Activated naive CD4-positive, alpha-beta T cell treated with anti-CD3 and anti-CD28 coated beads, Interleukin-2, amount 50 U/mL, for 72 hours (primary cell): Measurements from ENCODE around the gene CLDN34. TPM values are rescaled to one million over a fixed set of nuclear protein-coding genes. Genes with fewer than 3 reads are reported as not detected.

ENCODE experiments used
- ATAC-seq, 2 donors: fragments of 150-1000 bp; cut with Tn5 transposase; 2 replicates each; pipeline ENCODE4 v1.10.0; 2021; ENCODE audit warnings: mild to moderate bottlenecking in 2 of 2, moderate library complexity in 2 of 2
- DNase-seq, 2 donors: peaks; one replicate each; pipeline ENCODE4 v3.0.0; 2021 to 2022; ENCODE audit warnings: low spot score in 2 of 2
- H3K27ac Mint-ChIP-seq, 2 donors: one replicate each; pipeline ENCODE4 v1.8.0; 2022; ENCODE audit warnings: mild to moderate bottlenecking in 2 of 2, mixed read lengths in 2 of 2
- H3K36me3 Mint-ChIP-seq, 2 donors: one replicate each; pipeline ENCODE4 v1.8.0; 2022; ENCODE audit warnings: mixed read lengths in 2 of 2
- H3K9me3 Mint-ChIP-seq, 2 donors: one replicate each; pipeline ENCODE4 v1.8.0; 2022; ENCODE audit warnings: mixed read lengths in 2 of 2
- total RNA-seq, 2 donors: library from RNA; stranded (reverse); gene quantifications; one replicate each; pipeline ENCODE4 v1.2.3, GENCODE V29; 2022

Gene CLDN34
- total RNA-seq, 2 donors from 2014 or later = not detected

GRCh38 chrX:9955506-9955905 is 11.7 kb upstream of the CLDN34 start:
- DNase-seq (no peak), ATAC-seq (no peak)
- no peaks in the 10 kb centered on the region for H3K36me3 Mint-ChIP-seq
- H3K27ac Mint-ChIP-seq = no peak overlapping the region
- no peaks in the 10 kb centered on the region for H3K9me3 Mint-ChIP-seq

DNA sequence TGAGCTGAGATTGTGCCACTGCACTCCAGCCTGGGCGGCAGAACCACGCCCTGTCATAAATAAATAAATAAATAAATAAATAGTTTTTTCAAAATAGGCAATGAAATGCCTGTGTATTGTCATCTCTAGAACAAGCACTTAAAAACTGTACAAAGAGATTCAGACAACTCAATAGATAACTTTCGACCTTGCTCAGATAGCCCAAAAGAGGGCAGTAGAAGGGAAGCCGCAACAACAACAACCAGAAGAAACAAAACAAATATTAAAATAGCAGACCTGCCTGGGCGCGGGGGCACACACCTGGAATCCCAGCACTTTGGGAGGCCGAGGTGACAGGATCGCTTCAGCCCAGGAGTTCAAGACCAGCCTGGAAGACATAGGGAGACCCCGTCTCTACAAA is 9.4 kb upstream of the CLDN34 start:
- Mint-ChIP-seq H3K27ac (no peak overlapping the region), H3K36me3 (no peaks in the 10 kb centered on the region), H3K9me3 (no peaks in the 10 kb centered on the region)
- no peak for ATAC-seq
- DNase-seq = no peak

DNA sequence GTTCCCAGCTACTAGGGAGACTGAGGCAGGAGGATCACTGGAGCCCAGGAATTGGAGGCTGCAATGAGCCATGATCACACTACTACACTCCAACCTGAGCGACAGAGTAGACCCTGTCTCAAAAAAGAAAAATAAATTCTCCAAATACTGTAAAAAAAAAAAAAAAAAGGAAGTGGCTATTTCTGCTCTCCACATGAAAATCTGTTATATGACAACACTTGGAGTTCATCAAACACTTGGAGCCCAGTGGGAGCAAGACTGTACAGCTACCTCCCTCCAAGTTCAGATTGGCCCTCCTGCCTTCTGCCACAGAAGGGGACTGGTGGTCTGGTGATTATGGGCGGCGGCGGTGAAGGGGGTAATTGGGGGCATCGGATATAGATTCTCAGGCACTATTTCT is 9.0 kb upstream of the CLDN34 start:
- H3K9me3 Mint-ChIP-seq = no peaks in the 10 kb centered on the region
- H3K27ac Mint-ChIP-seq = no peak overlapping the region
- H3K36me3 Mint-ChIP-seq = no peaks in the 10 kb centered on the region
- DNase-seq (no peak), ATAC-seq (no peak)

DNA sequence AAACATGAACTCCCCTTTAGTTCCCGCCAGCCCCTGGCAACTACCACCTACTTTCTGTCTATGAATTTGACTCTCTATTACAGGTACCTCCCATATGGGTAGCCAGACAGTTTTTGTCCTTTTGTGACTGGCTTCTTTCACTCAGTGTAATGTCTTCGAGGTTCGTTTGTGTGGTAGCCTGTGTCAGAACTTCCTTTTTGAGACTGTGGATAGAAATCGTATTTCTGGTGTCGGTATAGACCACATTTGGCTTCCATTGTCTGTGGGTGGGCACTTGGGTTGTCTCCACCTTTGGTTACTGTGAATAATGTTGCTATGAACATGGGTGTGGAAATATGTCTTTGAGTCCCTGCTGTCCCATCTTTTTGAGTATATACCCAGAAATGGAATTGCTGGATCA is 5.4 kb upstream of the CLDN34 start:
- H3K27ac Mint-ChIP-seq = no peak overlapping the region
- no peaks in the 10 kb centered on the region for H3K36me3 Mint-ChIP-seq
- no peak for DNase-seq
- peaks cover 0 to 4% of the 10 kb centered on the region in 2 donors for H3K9me3 Mint-ChIP-seq
- no peak for ATAC-seq

- no peaks in the 10 kb centered on the region for H3K36me3 Mint-ChIP-seq
- ATAC-seq (no peak), DNase-seq (no peak)
- H3K9me3 Mint-ChIP-seq = no peaks in the 10 kb centered on the region
- H3K27ac Mint-ChIP-seq = no peak overlapping the region
Measured at GRCh38 chrX:9977635-9978034, 10.5 kb downstream of the CLDN34 start.

DNA sequence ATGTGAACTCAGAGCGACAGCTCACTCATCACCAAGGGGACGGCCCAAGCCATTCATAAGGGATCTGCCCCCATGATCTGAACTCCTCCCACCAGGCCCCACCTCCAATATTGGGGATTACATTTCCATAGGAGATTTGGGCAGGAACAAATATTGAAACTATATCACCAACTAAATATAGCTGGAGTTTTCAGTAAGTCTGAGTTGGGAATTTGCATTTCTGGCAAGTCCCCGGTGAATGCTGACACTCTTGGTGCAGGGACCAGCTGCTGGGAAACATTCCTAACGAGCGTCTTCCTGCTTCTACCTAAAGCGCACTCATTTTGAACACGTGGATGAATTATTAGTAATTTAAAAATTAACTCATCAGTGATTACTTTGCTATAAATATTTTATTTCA is 13.2 kb downstream of the CLDN34 start:
- Mint-ChIP-seq H3K9me3 (no peaks in the 10 kb centered on the region), H3K27ac (no peak overlapping the region), H3K36me3 (no peaks in the 10 kb centered on the region)
- no peak for ATAC-seq
- no peak for DNase-seq

DNA sequence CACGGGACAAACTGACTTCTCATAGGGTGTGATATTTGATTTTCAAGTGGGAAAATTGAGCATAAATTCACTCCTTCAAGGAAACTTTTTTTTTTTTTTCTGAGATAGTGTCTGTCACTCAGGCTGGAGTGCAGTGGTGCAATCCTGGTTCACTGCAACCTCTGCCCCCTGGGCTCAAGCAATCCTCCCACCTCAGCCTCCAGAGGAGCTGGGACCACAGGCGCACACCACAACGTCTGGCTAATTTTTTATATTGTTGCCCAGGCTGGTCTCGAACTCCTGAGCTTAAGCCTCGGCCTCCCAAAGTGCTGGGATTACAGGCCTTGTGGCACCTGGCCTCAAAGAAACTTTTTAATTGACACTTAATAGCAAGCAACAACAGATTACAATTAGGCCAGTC is 13.8 kb downstream of the CLDN34 start:
- Mint-ChIP-seq H3K36me3 (no peaks in the 10 kb centered on the region), H3K9me3 (no peaks in the 10 kb centered on the region), H3K27ac (no peak overlapping the region)
- DNase-seq = no peak
- ATAC-seq = no peak

DNA sequence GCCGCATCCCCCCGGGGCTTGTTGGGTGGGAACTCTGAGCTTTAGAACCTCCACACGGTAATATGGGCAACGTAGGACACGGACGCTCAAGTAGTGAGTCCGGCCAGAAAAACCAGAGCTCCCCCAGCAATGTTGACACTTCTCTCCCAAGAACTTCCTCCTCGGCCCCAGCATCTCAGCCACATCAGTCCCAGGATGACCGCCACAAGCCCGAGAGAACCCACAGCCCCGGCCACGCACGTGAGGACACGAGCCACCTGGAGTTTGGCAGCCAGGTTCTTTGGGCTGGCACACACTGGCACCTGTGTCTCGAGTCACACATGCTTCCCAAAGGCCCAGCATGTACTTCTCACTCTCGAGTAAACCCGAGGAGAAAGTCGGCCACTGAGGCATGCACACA is 16.3 kb downstream of the CLDN34 start:
- Mint-ChIP-seq H3K36me3 (no peaks in the 10 kb centered on the region), H3K9me3 (no peaks in the 10 kb centered on the region), H3K27ac (no peak overlapping the region)
- DNase-seq = no peak
- ATAC-seq = no peak

- H3K27ac Mint-ChIP-seq = no peak overlapping the region
- H3K36me3 Mint-ChIP-seq = no peaks in the 10 kb centered on the region
- DNase-seq (no peak), ATAC-seq (no peak)
- H3K9me3 Mint-ChIP-seq = no peaks in the 10 kb centered on the region
Measured at GRCh38 chrX:9983846-9984245, 16.7 kb downstream of the CLDN34 start.

- ATAC-seq = no peak
- no peak overlapping the region for H3K27ac Mint-ChIP-seq
- no peaks in the 10 kb centered on the region for H3K36me3 Mint-ChIP-seq
- DNase-seq = no peak
- no peaks in the 10 kb centered on the region for H3K9me3 Mint-ChIP-seq
Measured at GRCh38 chrX:9988762-9989161, 21.6 kb downstream of the CLDN34 start.

GRCh38 chrX:9992061-9992460 is 24.9 kb downstream of the CLDN34 start:
- no peak overlapping the region for H3K27ac Mint-ChIP-seq
- no peak for ATAC-seq
- H3K36me3 Mint-ChIP-seq = no peaks in the 10 kb centered on the region
- no peak for DNase-seq
- H3K9me3 Mint-ChIP-seq = no peaks in the 10 kb centered on the region

- Mint-ChIP-seq H3K9me3 (no peaks in the 10 kb centered on the region), H3K27ac (no peak overlapping the region), H3K36me3 (no peaks in the 10 kb centered on the region)
- ATAC-seq (no peak), DNase-seq (no peak)
Measured at GRCh38 chrX:9992724-9993123, 25.6 kb downstream of the CLDN34 start.

- no peaks in the 10 kb centered on the region for H3K36me3 Mint-ChIP-seq
- H3K27ac Mint-ChIP-seq = no peak overlapping the region
- ATAC-seq = peak; percentile 59 to 68
- DNase-seq = peak; percentile 56 to 76
- H3K9me3 Mint-ChIP-seq = no peaks in the 10 kb centered on the region
Measured at GRCh38 chrX:9995855-9996339, 28.7 kb downstream of the CLDN34 start.

- H3K9me3 Mint-ChIP-seq = no peaks in the 10 kb centered on the region
- H3K27ac Mint-ChIP-seq = peak overlapping the region in 1 of 2 donors; percentile 36
- H3K36me3 Mint-ChIP-seq = no peaks in the 10 kb centered on the region
- DNase-seq = no peak
- no peak for ATAC-seq
Measured at GRCh38 chrX:9997041-9997440, 29.9 kb downstream of the CLDN34 start.

DNA sequence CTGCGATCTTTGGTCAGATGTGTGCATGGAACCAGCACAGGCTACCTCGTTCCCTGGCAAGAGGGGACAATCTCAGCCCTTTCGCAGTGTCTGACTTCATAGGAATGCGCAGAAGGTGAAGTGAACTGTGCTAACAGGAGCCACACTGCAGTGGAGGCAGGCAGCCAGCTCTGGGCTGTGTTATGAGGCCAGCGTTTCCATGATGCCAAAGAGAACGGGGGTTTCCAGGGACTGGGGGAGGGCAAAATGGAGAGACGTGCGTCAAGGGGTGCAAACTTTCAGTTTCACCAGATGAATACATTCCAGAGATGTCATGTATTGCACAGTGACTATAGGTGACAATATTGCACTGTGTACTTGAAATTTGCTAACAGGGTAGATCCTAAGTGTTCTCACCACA is 30.4 kb downstream of the CLDN34 start:
- no peaks in the 10 kb centered on the region for H3K36me3 Mint-ChIP-seq
- peak; percentile 95 to 96 for ATAC-seq
- DNase-seq = peak in 1 of 2 donors; percentile 27
- no peaks in the 10 kb centered on the region for H3K9me3 Mint-ChIP-seq
- peak overlapping the region in 1 of 2 donors; percentile 36 for H3K27ac Mint-ChIP-seq

- ATAC-seq (no peak), DNase-seq (no peak)
- H3K36me3 Mint-ChIP-seq = no peaks in the 10 kb centered on the region
- H3K27ac Mint-ChIP-seq = no peak overlapping the region
- no peaks in the 10 kb centered on the region for H3K9me3 Mint-ChIP-seq
Measured at GRCh38 chrX:10001496-10001895, 34.3 kb downstream of the CLDN34 start.

GRCh38 chrX:10004832-10005475 is 37.8 kb downstream of the CLDN34 start:
- no peak for ATAC-seq
- no peaks in the 10 kb centered on the region for H3K9me3 Mint-ChIP-seq
- no peaks in the 10 kb centered on the region for H3K36me3 Mint-ChIP-seq
- no peak overlapping the region for H3K27ac Mint-ChIP-seq
- DNase-seq = no peak

DNA sequence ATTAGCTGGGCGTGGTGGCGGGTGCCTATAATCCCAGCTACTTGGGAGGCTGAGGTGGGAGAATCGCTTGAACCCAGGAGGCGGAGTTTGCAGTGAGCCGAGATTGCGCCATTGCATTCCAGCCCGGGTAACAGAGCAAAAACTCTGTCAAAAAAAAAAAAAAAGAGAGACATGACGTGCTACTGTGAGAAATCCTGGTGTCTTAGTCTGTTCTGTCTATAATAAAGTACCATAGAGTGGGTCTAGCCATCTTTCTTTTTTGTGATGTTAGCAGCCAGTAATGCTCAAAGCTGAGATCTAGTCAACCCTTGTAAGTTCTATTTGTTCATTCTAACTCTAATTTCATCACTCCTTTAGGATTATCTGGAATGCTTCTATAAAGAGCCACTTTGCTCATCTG is 38.9 kb downstream of the CLDN34 start:
- Mint-ChIP-seq H3K36me3 (no peaks in the 10 kb centered on the region), H3K27ac (no peak overlapping the region), H3K9me3 (no peaks in the 10 kb centered on the region)
- ATAC-seq = no peak
- no peak for DNase-seq

DNA sequence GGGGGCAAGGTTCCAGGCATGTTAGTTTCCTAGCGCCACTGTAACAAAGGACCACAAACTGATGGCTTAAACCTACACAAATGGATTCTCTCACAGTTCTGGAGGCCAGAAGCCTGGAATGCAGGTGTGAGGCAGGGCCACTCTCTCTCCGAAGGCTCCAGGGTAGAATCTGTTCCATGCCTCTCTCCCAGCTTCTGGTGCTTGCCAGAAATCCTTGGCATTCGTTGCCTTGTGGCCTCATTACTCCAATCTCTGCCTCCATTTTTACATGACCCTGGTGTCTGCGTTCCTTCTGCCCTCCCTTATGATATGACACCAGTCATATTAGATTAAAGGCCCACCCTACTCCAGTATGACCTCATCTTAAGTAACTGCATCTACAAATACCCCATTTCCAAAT is 39.6 kb downstream of the CLDN34 start:
- DNase-seq = no peak
- Mint-ChIP-seq H3K9me3 (no peaks in the 10 kb centered on the region), H3K36me3 (no peaks in the 10 kb centered on the region), H3K27ac (no peak overlapping the region)
- ATAC-seq = no peak
